ENCODE measurements around the gene PPM1D.

- TF ChIP-seq, protein P1, sequence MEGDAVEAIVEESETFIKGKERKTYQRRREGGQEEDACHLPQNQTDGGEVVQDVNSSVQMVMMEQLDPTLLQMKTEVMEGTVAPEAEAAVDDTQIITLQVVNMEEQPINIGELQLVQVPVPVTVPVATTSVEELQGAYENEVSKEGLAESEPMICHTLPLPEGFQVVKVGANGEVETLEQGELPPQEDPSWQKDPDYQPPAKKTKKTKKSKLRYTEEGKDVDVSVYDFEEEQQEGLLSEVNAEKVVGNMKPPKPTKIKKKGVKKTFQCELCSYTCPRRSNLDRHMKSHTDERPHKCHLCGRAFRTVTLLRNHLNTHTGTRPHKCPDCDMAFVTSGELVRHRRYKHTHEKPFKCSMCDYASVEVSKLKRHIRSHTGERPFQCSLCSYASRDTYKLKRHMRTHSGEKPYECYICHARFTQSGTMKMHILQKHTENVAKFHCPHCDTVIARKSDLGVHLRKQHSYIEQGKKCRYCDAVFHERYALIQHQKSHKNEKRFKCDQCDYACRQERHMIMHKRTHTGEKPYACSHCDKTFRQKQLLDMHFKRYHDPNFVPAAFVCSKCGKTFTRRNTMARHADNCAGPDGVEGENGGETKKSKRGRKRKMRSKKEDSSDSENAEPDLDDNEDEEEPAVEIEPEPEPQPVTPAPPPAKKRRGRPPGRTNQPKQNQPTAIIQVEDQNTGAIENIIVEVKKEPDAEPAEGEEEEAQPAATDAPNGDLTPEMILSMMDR (conservative IDR thresholded peaks at IDR 0.05; ENCODE audit: low read length) = no peak
- TF ChIP-seq EZH2phosphoT487 (IDR thresholded peaks at IDR 0.05; ENCODE audit: borderline replicate concordance) = no peak
Observed at GRCh38 chr17:60585887-60586286, 14.1 kb upstream of the PPM1D start.

Measured in Loucy (cell line).